DND-41 (cell line): Measurements from ENCODE around the gene CD82.

Experiments used
- CTCF ChIP-seq: IDR thresholded peaks from 2 replicates; pipeline ENCODE4 v1.5.1; 2012; ENCODE audit warnings: borderline replicate concordance, low read length, moderate library complexity, mild to moderate bottlenecking; ENCODE audit not compliant: poor library complexity, severe bottlenecking; ENCODE audit errors: extremely low read depth
- EZH2 ChIP-seq: IDR thresholded peaks from 3 replicates; pipeline ENCODE4 v1.6.1; 2012; ENCODE audit warnings: borderline replicate concordance, low read depth, mild to moderate bottlenecking, moderate library complexity, low read length, inconsistent platforms; ENCODE audit not compliant: severe bottlenecking

GRCh38 chr11:44563711-44564110 lies 1.8 kb upstream of the CD82 start:
- TF ChIP-seq CTCF (no peak), EZH2 (no peak)
